BE2C (cell line): ENCODE data around the gene CFAP299.
"Not testable (repeated sequence)": the region's sequence is repeated elsewhere in the genome, so short reads cannot be mapped to it uniquely, and the experiment has no call there.

Source experiments
- DNase-seq: peaks from one replicate; pipeline ENCODE4 v3.0.0-alpha.2; 2020
- H3K27me3 ChIP-seq: fragments of 250-450 bp; sonication (Bioruptor Pico); 2 replicates; pipeline ENCODE4 v1.5.1; 2020; ENCODE audit warnings: mild to moderate bottlenecking
- H3K36me3 ChIP-seq: fragments of 250-450 bp; sonication (Bioruptor Pico); 2 replicates; pipeline ENCODE4 v1.5.1; 2020; ENCODE audit warnings: mild to moderate bottlenecking
- H3K4me1 ChIP-seq: fragments of 250-450 bp; sonication (Bioruptor Pico); 2 replicates; pipeline ENCODE4 v1.5.1; 2020
- H3K4me3 ChIP-seq: 2 replicates; pipeline ENCODE4 v1.5.1; 2011; ENCODE audit warnings: low read depth, low read length
- H3K9me3 ChIP-seq: fragments of 250-450 bp; sonication (Bioruptor Pico); 2 replicates; pipeline ENCODE4 v1.5.1; 2020
- CTCF ChIP-seq: IDR thresholded peaks from 2 replicates; pipeline ENCODE4 v1.5.1; 2012; ENCODE audit warnings: mild to moderate bottlenecking, low read depth, low read length

CFAP299 gene

GRCh38 chr4:80680934-80681333, 345.4 kb downstream of the CFAP299 start:
- H3K36me3 ChIP-seq, result no peaks in the 10 kb centered on the region
- no peak for TF ChIP-seq CTCF
- H3K9me3 ChIP-seq, result no peaks in the 10 kb centered on the region
- H3K4me3 ChIP-seq, result no peak overlapping the region
- no peak for DNase-seq
- H3K4me1 ChIP-seq, result no peaks in the 10 kb centered on the region
- no peaks in the 10 kb centered on the region for H3K27me3 ChIP-seq

GRCh38 chr4:80685214-80685613, 349.7 kb downstream of the CFAP299 start:
- H3K4me1 ChIP-seq, result no peaks in the 10 kb centered on the region
- no peaks in the 10 kb centered on the region for H3K9me3 ChIP-seq
- DNase-seq, result no peak
- TF ChIP-seq CTCF, result no peak
- no peak overlapping the region for H3K4me3 ChIP-seq
- H3K36me3 ChIP-seq, result no peaks in the 10 kb centered on the region
- no peaks in the 10 kb centered on the region for H3K27me3 ChIP-seq

- not testable (repeated sequence) for H3K4me3 ChIP-seq, H3K27me3 ChIP-seq, H3K36me3 ChIP-seq, H3K4me1 ChIP-seq, DNase-seq, H3K9me3 ChIP-seq
Observed at GRCh38 chr4:80687736-80688135, 352.2 kb downstream of the CFAP299 start.

GRCh38 chr4:80694171-80694570, 358.6 kb downstream of the CFAP299 start:
- TF ChIP-seq CTCF, result no peak
- Histone ChIP-seq H3K36me3 (no peaks in the 10 kb centered on the region), H3K9me3 (no peaks in the 10 kb centered on the region), H3K4me3 (no peak overlapping the region), H3K4me1 (no peaks in the 10 kb centered on the region), H3K27me3 (no peaks in the 10 kb centered on the region)
- no peak for DNase-seq

- H3K4me3 ChIP-seq, result no peak overlapping the region
- no peaks in the 10 kb centered on the region for H3K36me3 ChIP-seq
- no peak for TF ChIP-seq CTCF
- H3K27me3 ChIP-seq, result no peaks in the 10 kb centered on the region
- DNase-seq, result no peak
- no peaks in the 10 kb centered on the region for H3K9me3 ChIP-seq
- H3K4me1 ChIP-seq, result no peaks in the 10 kb centered on the region
Observed at GRCh38 chr4:80705311-80705710, 369.8 kb downstream of the CFAP299 start.

GRCh38 chr4:80709082-80709869, 373.7 kb downstream of the CFAP299 start:
- H3K4me1 ChIP-seq, result no peaks in the 10 kb centered on the region
- no peaks in the 10 kb centered on the region for H3K9me3 ChIP-seq
- H3K27me3 ChIP-seq, result no peaks in the 10 kb centered on the region
- H3K36me3 ChIP-seq, result no peaks in the 10 kb centered on the region
- H3K4me3 ChIP-seq, result no peak overlapping the region
- no peak for TF ChIP-seq CTCF
- DNase-seq, result no peak
